Natural killer cell (primary cell): ENCODE measurements around the gene TNNI3K. TPM values are rescaled to one million over a fixed set of nuclear protein-coding genes. Genes with fewer than 3 reads are reported as not detected.

Source experiments
- ATAC-seq, 3 donors: fragments of 150-1000 bp in 2 of 3; fragments of 200-7000 bp in 1 of 3; cut with Tn5 transposase; 1 replicate in 1 of 3; 2 replicates in 2 of 3; pipeline ENCODE4 v1.10.0; 2021; ENCODE audit warnings: mild to moderate bottlenecking in 2 of 3, moderate library complexity in 2 of 3
- DNase-seq, 2 donors: peaks; one replicate each; pipeline versions ENCODE4 v3.0.0 to v3.0.0-alpha.2; 2013 to 2021; ENCODE audit warnings: mixed read lengths in 1 of 2
- H3K27ac ChIP-seq: one replicate; pipeline ENCODE4 v1.5.1; 2013; ENCODE audit warnings: mild to moderate bottlenecking, low read length
- H3K27me3 ChIP-seq: one replicate; pipeline ENCODE4 v1.6.1; 2013; ENCODE audit warnings: low read length; ENCODE audit not compliant: control insufficient read depth, insufficient read depth
- H3K36me3 ChIP-seq: one replicate; pipeline ENCODE4 v1.6.1; 2013; ENCODE audit warnings: low read length; ENCODE audit not compliant: control insufficient read depth, insufficient read depth
- H3K4me1 ChIP-seq: one replicate; pipeline ENCODE4 v1.6.1; 2013; ENCODE audit warnings: low read length; ENCODE audit not compliant: control insufficient read depth, insufficient read depth
- H3K4me3 ChIP-seq: one replicate; pipeline ENCODE4 v1.5.1; 2013; ENCODE audit warnings: low read length
- H3K9me3 ChIP-seq: one replicate; pipeline ENCODE4 v1.6.1; 2013; ENCODE audit warnings: low read length; ENCODE audit not compliant: control insufficient read depth, insufficient read depth
- H3K27ac Mint-ChIP-seq, 2 donors: one replicate each; pipeline ENCODE4 v1.8.0; 2022; ENCODE audit warnings: mild to moderate bottlenecking in 2 of 2, mixed read lengths in 2 of 2, moderate library complexity in 1 of 2
- H3K27me3 Mint-ChIP-seq, 2 donors: one replicate each; pipeline ENCODE4 v1.8.0; 2022; ENCODE audit warnings: low read depth in 2 of 2, mixed read lengths in 2 of 2
- H3K36me3 Mint-ChIP-seq: one replicate; pipeline ENCODE4 v1.8.0; 2022; ENCODE audit warnings: mixed read lengths
- H3K4me1 Mint-ChIP-seq, 2 donors: one replicate each; pipeline ENCODE4 v1.8.0; 2022; ENCODE audit warnings: mixed read lengths in 2 of 2
- H3K4me3 Mint-ChIP-seq: one replicate; pipeline ENCODE4 v1.8.0; 2022; ENCODE audit warnings: mild to moderate bottlenecking, moderate library complexity, mixed read lengths
- H3K9me3 Mint-ChIP-seq, 2 donors: one replicate each; pipeline ENCODE4 v1.8.0; 2022; ENCODE audit warnings: mixed read lengths in 2 of 2
- WGBS: methylation state at CpG from one replicate; pipeline ENCODE4 v1.1.7; 2013; ENCODE audit warnings: missing lambda C conversion rate; ENCODE audit not compliant: insufficient coverage; 5-methylcytosine and 5-hydroxymethylcytosine counted together
- intact Hi-C: fragments of 100-400 bp; cut with micrococcal nuclease; formaldehyde crosslinking; loops from one replicate; pipeline ENCODE4 v1.14.2; 2022
- total RNA-seq, 4 donors: library from RNA; stranded (reverse); fragments of 120-200 nt in 1 of 4; gene quantifications; one replicate each; pipeline versions ENCODE4 v1.2.3 to v1.2.4, GENCODE V29; 2013 to 2022
- TF ChIP-seq, protein P1 (sequence below): fragments of 200-600 bp; IDR thresholded peaks from one replicate; pipeline ENCODE4 v1.8.0; 2022; ENCODE audit warnings: antibody characterized with exemption

TNNI3K gene
- total RNA-seq, 3 donors from 2014 or later (not counting 1 experiment from before 2014, with no cell fraction given), result 0.72 TPM; not detected in 2

DNA sequence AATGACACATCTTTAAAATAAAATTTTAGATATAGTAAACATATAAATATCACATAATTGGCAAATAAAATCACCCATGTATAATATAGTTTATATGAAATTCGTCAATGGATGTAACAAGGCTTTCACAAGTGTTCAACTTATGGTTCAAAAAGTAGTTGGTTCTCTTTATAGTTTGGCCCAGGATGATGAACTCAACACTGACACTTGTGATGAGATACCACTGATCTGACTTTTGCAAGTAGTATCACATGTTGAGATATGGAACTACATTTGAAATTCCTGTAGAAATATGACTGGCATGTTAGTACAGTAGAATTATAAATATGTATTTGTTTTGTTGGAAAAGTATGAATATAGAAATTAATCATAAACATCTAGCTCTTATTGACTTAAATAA, 1.8 kb downstream of the TNNI3K start:
- TF ChIP-seq, protein P1, sequence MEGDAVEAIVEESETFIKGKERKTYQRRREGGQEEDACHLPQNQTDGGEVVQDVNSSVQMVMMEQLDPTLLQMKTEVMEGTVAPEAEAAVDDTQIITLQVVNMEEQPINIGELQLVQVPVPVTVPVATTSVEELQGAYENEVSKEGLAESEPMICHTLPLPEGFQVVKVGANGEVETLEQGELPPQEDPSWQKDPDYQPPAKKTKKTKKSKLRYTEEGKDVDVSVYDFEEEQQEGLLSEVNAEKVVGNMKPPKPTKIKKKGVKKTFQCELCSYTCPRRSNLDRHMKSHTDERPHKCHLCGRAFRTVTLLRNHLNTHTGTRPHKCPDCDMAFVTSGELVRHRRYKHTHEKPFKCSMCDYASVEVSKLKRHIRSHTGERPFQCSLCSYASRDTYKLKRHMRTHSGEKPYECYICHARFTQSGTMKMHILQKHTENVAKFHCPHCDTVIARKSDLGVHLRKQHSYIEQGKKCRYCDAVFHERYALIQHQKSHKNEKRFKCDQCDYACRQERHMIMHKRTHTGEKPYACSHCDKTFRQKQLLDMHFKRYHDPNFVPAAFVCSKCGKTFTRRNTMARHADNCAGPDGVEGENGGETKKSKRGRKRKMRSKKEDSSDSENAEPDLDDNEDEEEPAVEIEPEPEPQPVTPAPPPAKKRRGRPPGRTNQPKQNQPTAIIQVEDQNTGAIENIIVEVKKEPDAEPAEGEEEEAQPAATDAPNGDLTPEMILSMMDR, result no peak
- Mint-ChIP-seq H3K4me3 (no peak overlapping the region), H3K27ac (no peak overlapping the region), H3K4me1 (no peaks in the 10 kb centered on the region), H3K9me3 (peaks cover 6 to 12% of the 10 kb centered on the region in 2 donors), H3K27me3 (no peaks in the 10 kb centered on the region), H3K36me3 (peaks cover 4% of the 10 kb centered on the region)
- no CpG with 5 or more reads among the region's 1 CpG for WGBS
- H3K27ac ChIP-seq, result no peak overlapping the region
- H3K9me3 ChIP-seq, result no peaks in the 10 kb centered on the region
- ATAC-seq (no peak), DNase-seq (no peak)
- H3K36me3 ChIP-seq, result no peaks in the 10 kb centered on the region
- H3K27me3 ChIP-seq, result no peaks in the 10 kb centered on the region
- H3K4me3 ChIP-seq, result no peak overlapping the region
- H3K4me1 ChIP-seq, result no peaks in the 10 kb centered on the region
- intact Hi-C loops, result no loop called here

DNA sequence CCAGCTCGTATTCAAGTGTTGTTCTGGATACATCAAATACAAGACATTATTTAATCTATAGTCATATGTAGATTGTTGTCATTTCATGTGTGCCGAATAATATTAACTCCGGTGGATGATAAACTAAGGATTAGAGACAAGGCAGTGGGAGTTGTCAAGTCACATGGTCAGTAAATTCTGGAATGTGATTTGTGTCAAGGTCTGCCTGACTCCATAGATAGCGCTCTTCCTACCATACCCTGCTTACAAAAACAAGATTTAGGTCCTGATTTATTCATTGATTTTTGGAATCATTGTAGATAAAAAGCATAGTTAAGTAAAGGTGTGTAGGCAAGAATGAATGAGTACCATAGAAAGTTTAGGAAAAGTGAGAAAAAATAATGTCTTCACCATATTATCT, 2.6 kb downstream of the TNNI3K start:
- TF ChIP-seq, protein P1, result no peak
- H3K4me1 Mint-ChIP-seq, result no peaks in the 10 kb centered on the region
- ATAC-seq, result no peak
- no peak overlapping the region for H3K4me3 ChIP-seq
- H3K4me3 Mint-ChIP-seq, result no peak overlapping the region
- H3K9me3 Mint-ChIP-seq, result peaks cover 5 to 10% of the 10 kb centered on the region in 2 donors
- H3K36me3 Mint-ChIP-seq, result no peaks in the 10 kb centered on the region
- no peaks in the 10 kb centered on the region for H3K9me3 ChIP-seq
- H3K4me1 ChIP-seq, result no peaks in the 10 kb centered on the region
- DNase-seq, result no peak
- WGBS, result 92% methylated on average over 2 of the region's 4 CpGs
- no peaks in the 10 kb centered on the region for H3K27me3 Mint-ChIP-seq
- no peak overlapping the region for H3K27ac Mint-ChIP-seq
- no peaks in the 10 kb centered on the region for H3K36me3 ChIP-seq
- no peak overlapping the region for H3K27ac ChIP-seq
- intact Hi-C loops, result no loop called here
- no peaks in the 10 kb centered on the region for H3K27me3 ChIP-seq

DNA sequence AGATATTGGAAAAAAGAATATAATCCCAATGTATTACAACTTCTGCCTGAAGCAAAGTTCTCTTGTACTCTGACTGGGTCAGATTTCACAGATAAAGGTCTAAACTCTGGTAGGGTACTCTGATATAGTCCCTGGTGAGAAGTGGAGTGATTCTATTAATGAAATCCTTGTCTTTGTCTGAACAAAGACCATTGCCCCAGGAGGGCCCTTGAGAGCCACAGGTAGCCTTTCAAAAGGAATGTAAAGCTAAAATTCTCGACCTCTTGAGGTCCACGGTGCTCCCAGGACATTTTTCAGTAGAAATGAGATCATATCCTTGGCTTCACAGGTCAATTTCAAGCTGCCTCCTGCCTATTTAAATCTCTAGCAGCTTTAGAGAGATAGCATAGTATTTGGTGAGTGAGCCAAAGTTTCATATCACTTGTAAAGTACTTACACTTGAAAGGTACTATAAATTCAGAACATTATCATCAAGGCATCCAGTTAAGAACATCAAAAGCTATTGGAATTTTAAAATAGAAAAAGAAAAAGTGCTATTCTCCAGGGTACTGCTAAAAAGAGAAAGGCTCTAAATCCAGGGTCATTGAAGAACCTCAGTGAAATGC, 10.1 kb downstream of the TNNI3K start:
- ATAC-seq (no peak), DNase-seq (no peak)
- intact Hi-C loops, result no loop called here
- no peaks in the 10 kb centered on the region for H3K4me1 ChIP-seq
- no peaks in the 10 kb centered on the region for H3K36me3 ChIP-seq
- H3K27ac Mint-ChIP-seq, result no peak overlapping the region
- WGBS, result 19% methylated on average over 2 of the region's 2 CpGs
- no peak overlapping the region for H3K4me3 Mint-ChIP-seq
- H3K4me3 ChIP-seq, result no peak overlapping the region
- H3K36me3 Mint-ChIP-seq, result no peaks in the 10 kb centered on the region
- peaks cover 3 to 8% of the 10 kb centered on the region in 2 donors for H3K9me3 Mint-ChIP-seq
- TF ChIP-seq, protein P1, result no peak
- no peaks in the 10 kb centered on the region for H3K27me3 Mint-ChIP-seq
- H3K27ac ChIP-seq, result no peak overlapping the region
- H3K27me3 ChIP-seq, result no peaks in the 10 kb centered on the region
- H3K4me1 Mint-ChIP-seq, result no peaks in the 10 kb centered on the region
- H3K9me3 ChIP-seq, result no peaks in the 10 kb centered on the region

DNA sequence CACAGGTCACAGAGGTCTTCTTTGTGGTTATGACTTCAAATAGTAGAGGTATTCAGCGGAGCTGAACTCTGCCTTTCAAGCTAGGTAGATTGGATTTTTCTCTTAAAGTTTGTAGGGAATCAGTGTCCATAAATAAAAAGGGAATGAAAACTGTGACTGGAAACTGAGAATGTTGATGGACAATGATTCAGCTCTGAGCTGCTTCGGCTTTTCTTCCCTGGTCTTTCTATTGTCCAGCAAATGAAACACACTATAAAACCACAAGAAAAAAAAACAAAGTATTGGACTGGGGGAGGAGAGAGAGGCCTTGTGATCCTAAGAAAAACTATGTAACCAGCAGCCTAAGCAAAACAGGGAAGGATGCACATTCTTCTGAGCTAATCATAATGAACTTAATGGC, 11.1 kb downstream of the TNNI3K start:
- Mint-ChIP-seq H3K4me3 (no peak overlapping the region), H3K9me3 (peaks cover 3 to 8% of the 10 kb centered on the region in 2 donors), H3K36me3 (no peaks in the 10 kb centered on the region), H3K27ac (no peak overlapping the region), H3K4me1 (no peaks in the 10 kb centered on the region), H3K27me3 (no peaks in the 10 kb centered on the region)
- TF ChIP-seq, protein P1, result no peak
- no peak overlapping the region for H3K27ac ChIP-seq
- intact Hi-C loops, result no loop called here
- H3K4me1 ChIP-seq, result no peaks in the 10 kb centered on the region
- WGBS, result 89% methylated on average over 1 of the region's 2 CpGs
- no peaks in the 10 kb centered on the region for H3K36me3 ChIP-seq
- DNase-seq (no peak), ATAC-seq (no peak)
- H3K9me3 ChIP-seq, result no peaks in the 10 kb centered on the region
- no peaks in the 10 kb centered on the region for H3K27me3 ChIP-seq
- H3K4me3 ChIP-seq, result no peak overlapping the region
